NCI-H2227 (cell line): ENCODE data around the gene PRKCH.
"Not testable (repeated sequence)": the region's sequence is repeated elsewhere in the genome, so short reads cannot be mapped to it uniquely, and the experiment has no call there.

Experiments used
- DNase-seq: peaks from one replicate; lab custom pipeline; 2025; ENCODE audit not compliant: unreplicated experiment; lab: John Stamatoyannopoulos, UW

Gene PRKCH

GRCh38 chr14:61453103-61453767 lies 131.9 kb downstream of the PRKCH start:
- DNase-seq: no peak

GRCh38 chr14:61454545-61454944 lies 133.2 kb downstream of the PRKCH start:
- no peak for DNase-seq

GRCh38 chr14:61455351-61455750 lies 134.0 kb downstream of the PRKCH start:
- no peak for DNase-seq

GRCh38 chr14:61456720-61457119 lies 135.3 kb downstream of the PRKCH start:
- peak; percentile 82 for DNase-seq

- DNase-seq: no peak
Observed at GRCh38 chr14:61458766-61459165, 137.4 kb downstream of the PRKCH start.

- DNase-seq: no peak
Observed at GRCh38 chr14:61459229-61459628, 137.8 kb downstream of the PRKCH start.

GRCh38 chr14:61460063-61460462 lies 138.7 kb downstream of the PRKCH start:
- no peak for DNase-seq

- DNase-seq: peak; percentile 75
Observed at GRCh38 chr14:61460718-61461611, 139.6 kb downstream of the PRKCH start.

- DNase-seq: peak; percentile 82
Observed at GRCh38 chr14:61461808-61462275, 140.5 kb downstream of the PRKCH start.

- DNase-seq: peak; percentile 20
Observed at GRCh38 chr14:61462566-61463193, 141.3 kb downstream of the PRKCH start.

GRCh38 chr14:61463664-61464285 lies 142.4 kb downstream of the PRKCH start:
- DNase-seq: no peak

GRCh38 chr14:61464539-61465320 lies 143.4 kb downstream of the PRKCH start:
- not testable (repeated sequence) for DNase-seq

GRCh38 chr14:61466249-61466904 lies 145.0 kb downstream of the PRKCH start:
- DNase-seq: no peak

- no peak for DNase-seq
Observed at GRCh38 chr14:61466905-61467280, 145.5 kb downstream of the PRKCH start.

- no peak for DNase-seq
Observed at GRCh38 chr14:61467296-61467695, 145.9 kb downstream of the PRKCH start.

- no peak for DNase-seq
Observed at GRCh38 chr14:61468063-61468825, 146.9 kb downstream of the PRKCH start.

GRCh38 chr14:61469781-61470180 lies 148.4 kb downstream of the PRKCH start:
- DNase-seq: no peak

GRCh38 chr14:61470261-61470960 lies 149.0 kb downstream of the PRKCH start:
- DNase-seq: peak; percentile 32

- no peak for DNase-seq
Observed at GRCh38 chr14:61470961-61471293, 149.5 kb downstream of the PRKCH start.
